GM19372 (cell line): ENCODE measurements around the gene PNPLA7.
"Not testable (repeated sequence)": the region's sequence is repeated elsewhere in the genome, so short reads cannot be mapped to it uniquely, and the experiment has no call there.

ENCODE experiments used
- ATAC-seq: cut with Tn5 transposase; IDR thresholded peaks from one replicate; pipeline ENCODE4 v1.9.1; 2021; ENCODE audit warnings: mild to moderate bottlenecking, low read depth, moderate library complexity; ENCODE audit not compliant: unreplicated experiment

The PNPLA7 gene

DNA sequence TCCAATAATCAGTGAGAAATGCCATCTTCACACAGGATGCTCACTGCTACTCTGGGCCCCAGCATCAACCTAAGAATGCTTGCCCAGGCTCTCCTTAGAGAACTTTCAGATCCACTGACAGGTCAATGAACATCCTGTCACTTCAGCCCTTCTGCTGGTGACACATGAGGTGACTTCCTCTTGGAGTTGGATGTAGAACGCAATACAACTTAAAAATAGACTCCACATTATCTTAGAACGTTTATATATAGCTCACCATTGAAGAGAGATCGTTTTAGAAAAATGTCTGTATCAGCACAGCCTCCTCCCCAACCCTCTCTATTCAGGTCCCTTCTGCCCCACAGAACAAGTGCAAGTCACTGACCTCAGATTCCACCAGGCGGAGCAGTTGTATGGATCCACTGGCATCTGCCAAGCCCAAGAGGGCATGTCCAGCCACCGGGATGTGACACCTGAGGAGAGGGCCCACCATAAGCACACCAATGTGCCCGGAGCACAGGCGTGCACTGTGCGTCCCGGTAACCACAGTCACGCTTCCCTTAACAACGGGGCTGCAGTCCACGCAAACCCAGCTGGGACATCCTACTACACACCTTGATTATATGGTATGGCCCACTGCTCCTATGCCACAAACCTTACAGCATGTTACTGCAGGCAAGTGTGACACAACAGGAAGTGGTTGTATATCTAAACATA is 25.7 kb upstream of the PNPLA7 start:
- ATAC-seq = no peak

DNA sequence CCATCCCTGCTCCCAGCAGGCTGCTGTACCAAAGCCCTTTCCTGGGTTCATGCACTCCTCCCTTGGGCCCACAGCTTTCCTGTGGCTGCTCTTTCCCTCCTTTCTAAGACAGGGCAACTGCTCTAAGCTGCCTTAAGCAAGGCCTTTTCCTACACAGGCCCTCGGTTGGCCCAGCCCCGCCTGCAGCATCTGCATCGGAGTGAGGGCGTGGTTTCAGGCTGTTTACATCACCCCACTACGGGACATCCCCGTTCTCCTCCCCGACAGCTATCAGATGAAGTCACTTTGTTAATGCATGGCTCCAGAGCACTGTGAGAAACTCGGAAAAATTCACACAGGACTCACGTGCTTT is 25.1 kb upstream of the PNPLA7 start:
- no peak for ATAC-seq

DNA sequence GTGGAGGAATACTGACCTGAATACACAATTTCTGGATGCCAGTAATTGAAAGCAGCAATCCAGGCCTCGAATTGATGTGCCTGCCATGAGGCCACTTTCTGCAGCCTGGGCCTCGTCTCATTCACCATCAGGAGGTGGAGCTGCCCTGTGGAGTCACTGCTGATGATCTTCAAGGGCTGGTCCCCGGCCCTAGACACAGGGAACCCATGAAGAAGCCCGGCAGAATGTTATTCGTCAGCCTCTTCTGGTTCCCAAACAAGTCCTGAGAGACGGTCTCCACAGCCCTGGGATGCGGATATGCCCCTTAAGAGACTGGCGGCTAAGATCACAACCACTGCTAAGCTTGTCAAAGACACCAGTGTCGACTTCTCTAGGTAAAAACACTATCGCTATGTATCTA is 24.0 kb upstream of the PNPLA7 start:
- ATAC-seq = no peak

DNA sequence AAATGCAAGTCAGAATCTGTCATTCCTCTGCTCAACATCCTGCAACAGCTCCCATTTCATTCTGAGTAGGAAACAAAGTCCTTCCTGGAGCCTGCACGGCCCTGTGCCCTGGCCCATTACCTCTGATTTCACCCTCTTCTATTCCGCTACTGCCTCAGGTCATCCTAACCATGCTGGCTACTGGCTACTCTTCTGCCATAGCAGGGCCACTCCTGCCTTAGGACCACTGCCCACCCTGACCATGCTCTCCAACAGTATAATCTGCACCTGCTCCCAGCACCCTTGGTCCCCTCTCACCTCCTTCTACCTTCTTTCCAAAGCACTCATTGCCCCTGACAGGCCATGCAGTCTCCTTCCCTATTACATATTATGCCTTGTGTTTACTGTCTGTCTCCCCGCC is 20.4 kb upstream of the PNPLA7 start:
- no peak for ATAC-seq

DNA sequence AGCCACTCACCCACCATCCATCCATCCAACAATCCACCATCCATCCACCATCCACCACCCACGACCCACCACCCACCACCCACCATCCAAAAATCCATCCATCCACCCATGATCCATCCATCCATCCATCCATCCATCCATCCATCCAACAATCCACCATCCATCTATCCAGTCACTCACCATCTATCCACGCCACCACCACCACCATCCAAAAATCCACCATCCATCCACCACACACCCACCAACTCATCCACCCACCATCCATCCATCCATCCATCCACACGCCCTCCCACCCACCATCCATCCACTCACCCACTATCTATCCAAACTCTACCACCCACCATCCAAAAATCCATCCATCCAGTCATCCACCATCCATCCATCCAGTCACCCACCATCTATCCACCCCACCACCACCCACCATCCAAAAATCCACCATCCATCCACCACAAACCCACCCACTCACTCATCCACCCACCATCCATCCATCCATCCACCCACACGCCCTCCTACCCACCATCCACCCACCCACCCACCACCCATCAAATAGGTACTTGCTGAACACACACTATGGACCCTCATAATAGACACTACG is 19.5 kb upstream of the PNPLA7 start:
- ATAC-seq = no peak

DNA sequence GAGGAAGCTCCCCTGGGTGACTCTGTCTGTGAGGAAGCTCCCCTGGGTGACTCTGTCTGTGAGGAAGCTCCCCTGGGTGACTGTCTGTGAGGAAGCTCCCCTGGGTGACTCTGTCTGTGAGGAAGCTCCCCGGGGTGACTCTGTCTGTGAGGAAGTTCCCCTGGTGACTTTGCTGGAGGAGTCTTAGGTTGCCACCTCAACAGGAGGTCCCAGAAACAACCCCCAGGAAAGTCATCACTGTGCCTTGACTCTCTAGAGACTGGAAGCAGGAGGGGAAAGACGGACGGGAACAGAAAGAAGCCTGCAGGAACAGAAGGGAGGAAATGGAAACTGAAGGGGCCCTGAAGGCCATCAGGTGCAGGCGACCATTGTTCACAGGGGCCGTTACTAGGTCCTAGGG is 18.2 kb upstream of the PNPLA7 start:
- ATAC-seq = not testable (repeated sequence)

DNA sequence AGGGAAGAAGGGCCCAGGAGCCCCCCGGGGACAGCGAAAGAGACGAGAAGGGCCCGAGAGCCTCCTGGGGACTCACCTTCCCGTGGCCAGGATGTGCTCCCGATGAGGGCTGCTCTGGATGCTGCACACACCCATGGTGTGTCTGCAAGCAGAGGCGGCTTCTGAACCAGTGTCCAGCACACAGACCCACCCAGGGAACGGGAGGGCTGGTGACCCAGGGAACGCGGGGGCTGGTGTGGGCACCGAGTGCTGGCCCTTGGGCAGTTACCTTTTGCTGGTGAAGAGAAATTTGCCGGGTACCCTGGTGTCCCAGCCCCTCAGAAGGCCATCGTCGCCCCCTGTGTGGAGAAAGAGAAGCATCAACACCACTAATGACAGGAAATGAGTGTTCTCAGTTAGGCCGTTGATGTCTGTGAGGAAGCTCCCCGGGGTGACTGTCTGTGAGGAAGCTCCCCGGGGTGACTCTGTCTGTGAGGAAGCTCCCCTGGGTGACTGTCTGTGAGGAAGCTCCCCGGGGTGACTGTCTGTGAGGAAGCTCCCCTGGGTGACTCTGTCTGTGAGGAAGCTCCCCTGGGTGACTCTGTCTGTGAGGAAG is 14.7 kb upstream of the PNPLA7 start:
- ATAC-seq = no peak

DNA sequence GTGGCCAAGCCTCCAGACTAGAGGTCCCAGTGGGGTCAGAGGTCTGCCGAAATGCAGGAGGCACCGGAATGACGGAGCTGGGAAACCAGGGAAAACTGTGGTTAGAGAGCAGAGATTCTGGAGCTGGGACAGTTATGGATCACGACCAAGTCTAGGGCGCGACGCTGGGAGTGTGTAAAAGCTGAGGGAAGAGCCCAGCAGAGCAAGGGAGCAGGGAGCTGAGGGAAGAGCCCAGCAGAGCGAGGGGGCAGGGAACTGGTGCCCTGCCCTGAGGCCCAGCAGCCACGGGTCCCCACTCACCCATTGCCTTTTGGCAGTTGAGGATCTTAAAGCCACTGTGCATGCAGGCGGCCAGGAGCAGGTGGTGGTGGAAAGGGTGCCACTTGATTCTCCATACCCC is 13.9 kb upstream of the PNPLA7 start:
- no peak for ATAC-seq

DNA sequence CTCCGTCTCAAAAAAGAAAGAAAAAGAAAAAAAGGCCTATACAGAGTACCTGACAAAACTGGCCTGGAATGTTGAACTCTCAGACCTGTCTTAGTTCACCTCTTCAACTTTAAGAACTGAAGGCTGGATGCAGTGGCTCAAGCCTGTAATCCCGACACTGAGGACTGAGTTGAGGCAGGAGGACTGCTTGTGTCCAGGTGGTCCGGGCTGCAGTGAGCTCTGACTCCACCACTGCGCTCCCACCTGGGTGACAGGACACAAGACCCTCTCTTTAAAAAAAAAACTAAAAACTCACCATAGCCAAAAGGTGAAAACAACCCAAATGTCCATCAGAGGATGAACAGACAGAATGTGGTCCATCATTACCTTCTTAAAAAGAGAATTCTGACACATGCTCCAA is 7.9 kb upstream of the PNPLA7 start:
- no peak for ATAC-seq

DNA sequence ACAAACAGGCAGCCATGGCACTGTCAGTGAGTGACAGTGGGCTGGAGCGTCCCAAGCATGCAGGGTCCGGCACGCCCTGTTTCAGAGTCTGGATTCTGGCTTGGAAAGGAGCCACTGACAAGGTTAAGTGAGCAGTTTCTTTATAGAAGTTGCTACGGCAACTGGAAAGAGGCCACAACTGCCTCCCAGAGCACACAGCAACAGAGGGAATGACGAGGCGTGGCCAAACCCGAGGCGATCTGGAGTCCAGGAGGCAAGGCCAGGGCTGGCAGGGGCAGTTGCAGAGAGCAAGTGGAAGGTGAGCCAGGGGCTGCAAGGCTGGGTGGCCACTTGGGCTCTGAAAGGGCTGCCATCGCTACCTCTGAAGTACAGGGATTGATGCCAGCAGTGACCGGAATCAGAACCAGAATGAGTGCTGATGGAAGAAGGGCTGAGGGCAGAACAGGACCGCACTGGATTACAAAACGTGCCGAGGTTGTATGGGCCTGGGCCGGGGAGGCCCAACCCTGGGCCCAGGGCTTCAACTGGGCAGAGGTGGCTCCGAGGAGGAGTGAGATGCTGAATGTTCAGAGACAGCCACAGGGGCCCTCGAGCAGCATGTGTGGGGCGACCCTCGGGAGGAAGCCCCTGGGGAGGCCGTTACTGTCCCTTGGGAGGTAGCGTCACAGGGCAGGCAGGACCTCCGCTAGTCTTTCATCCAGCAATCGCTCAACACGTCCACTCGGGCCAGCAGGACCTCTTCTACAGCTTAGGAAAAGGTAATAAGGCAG is 6.1 kb upstream of the PNPLA7 start:
- ATAC-seq = no peak

DNA sequence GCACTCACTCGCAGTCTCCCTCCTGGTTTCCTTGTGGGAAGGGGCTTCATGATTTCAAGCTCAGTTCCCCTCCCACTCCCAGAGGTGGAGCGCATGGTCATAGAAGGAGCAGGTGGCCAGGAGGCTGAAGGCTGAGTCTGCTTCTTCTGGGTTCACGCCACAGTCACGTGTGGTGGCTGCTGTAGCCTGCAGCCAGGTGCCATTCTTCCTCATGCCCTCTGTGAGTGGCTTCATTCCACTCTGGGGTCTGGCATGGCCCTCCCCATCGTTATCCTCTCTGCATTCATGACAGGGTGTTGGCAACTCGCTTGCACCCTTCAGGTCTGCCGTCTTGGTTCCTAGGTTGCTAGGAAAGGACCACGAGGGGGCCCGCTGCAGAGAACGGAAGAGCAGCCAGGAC is 5.0 kb upstream of the PNPLA7 start:
- no peak for ATAC-seq

DNA sequence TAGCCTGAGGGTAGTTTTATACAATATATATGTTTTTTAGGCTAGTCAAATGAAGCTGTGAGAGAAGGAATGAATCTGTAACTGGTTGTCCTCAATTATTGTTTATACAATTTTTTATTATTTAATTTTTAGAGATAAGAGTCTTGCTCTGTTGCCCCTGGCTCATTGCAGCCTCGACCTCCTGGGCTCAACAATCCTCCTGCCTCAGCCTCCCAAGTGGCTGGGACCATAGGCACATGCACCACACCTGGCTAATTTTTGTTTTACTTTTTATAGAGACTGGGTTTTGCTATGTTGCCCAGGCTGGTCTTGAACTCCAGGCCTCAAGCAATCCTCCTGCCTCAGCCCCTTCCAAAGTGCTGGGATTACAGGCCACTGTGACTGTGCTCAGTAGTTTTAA is 4.1 kb upstream of the PNPLA7 start:
- ATAC-seq = no peak

DNA sequence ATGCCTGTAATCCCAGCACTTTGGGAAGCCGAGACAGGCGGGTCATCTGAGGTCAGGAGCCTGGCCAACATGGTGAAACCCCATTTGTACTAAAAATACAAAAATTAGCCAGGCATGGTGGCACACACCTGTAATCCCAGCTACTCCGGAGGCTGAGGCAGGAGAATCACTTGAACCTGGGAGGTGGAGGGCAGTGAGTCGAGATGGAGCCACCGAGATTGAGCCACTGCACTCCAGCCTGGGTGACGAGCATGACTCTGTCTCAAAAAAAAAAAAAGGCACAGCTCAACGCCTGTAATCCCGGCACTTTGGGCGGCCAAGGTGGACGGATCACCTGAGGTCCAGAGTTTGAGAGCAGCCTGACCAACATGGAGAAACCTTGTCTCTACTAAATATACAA is 3.5 kb upstream of the PNPLA7 start:
- not testable (repeated sequence) for ATAC-seq

DNA sequence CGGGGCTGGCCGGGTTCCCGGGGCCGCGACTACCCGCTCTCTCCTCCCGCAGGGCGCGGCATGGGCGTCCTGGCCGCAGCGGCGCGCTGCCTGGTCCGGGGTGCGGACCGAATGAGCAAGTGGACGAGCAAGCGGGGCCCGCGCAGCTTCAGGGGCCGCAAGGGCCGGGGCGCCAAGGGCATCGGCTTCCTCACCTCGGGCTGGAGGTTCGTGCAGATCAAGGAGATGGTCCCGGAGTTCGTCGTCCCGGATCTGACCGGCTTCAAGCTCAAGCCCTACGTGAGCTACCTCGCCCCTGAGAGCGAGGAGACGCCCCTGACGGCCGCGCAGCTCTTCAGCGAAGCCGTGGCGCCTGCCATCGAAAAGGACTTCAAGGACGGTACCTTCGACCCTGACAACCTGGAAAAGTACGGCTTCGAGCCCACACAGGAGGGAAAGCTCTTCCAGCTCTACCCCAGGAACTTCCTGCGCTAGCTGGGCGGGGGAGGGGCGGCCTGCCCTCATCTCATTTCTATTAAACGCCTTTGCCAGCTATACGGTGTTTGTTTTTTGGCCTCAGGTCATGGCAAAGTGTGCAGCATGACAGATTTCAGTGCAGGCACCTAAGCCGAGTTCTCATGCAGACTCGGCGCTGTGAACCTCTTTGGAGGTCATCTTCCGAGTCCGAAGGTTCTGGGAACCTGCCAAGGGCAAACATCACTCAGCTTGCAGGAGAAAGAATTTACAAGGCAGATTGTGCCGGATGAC is 2.0 kb upstream of the PNPLA7 start:
- no peak for ATAC-seq

DNA sequence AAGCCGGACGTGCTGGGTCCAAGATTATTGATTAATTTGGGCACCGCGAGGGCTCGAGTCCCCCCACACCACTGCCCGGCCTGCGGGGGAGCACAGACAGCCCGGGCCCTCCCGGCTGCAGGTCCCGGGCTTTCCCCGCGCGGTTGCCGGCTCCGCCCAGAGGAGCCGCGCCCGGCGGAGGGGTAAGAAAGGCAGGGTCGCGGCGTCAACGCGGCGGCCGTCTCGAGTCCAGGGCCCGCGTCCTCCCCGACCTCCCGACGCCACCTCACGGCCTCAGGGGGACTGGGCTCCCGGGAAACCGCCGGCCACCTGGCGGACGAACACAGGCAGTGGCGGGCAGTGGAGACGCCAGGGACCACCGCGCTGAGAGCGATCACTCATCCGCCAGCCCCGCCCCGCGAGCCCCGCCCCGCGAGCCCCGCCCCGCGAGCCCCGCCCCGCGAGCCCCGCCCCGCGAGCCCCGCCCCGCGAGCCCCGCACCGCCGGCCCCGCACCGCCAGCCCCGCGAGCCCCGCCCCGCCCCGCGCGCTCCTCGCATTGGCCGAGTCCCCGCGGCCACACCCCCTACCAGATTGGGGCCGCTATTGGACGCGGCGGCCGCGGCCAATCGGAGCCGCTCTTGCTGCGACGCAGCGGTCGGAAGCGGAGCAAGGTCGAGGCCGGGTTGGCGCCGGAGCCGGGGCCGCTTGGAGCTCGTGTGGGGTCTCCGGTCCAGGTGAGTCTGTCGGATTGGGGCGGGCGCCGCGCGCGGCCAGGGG is 1.2 kb upstream of the PNPLA7 start, which contains the start of gene MRPL41:
Gene MRPL41, plus strand, starts transcription at position 616 of the 758 bp plus-strand sequence. CDS start 203 bp downstream, outside the sequence.
- ATAC-seq = peak; percentile 89

DNA sequence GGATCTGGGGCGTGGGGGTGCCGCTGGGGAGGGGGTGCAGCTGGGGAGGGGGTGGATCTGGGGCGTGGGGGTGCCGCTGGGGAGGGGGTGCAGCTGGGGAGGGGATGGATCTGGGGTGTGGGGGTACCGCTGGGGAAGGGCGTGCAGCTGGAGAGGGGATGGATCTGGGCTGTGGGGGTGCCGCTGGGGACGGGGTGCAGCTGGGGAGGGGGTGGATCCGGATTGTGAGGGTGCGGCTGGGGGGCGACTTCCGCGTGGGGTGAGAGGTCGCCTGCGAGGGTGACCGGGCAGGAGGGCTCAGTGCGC is 709 bp upstream of the PNPLA7 start:
- ATAC-seq = not testable (repeated sequence)

DNA sequence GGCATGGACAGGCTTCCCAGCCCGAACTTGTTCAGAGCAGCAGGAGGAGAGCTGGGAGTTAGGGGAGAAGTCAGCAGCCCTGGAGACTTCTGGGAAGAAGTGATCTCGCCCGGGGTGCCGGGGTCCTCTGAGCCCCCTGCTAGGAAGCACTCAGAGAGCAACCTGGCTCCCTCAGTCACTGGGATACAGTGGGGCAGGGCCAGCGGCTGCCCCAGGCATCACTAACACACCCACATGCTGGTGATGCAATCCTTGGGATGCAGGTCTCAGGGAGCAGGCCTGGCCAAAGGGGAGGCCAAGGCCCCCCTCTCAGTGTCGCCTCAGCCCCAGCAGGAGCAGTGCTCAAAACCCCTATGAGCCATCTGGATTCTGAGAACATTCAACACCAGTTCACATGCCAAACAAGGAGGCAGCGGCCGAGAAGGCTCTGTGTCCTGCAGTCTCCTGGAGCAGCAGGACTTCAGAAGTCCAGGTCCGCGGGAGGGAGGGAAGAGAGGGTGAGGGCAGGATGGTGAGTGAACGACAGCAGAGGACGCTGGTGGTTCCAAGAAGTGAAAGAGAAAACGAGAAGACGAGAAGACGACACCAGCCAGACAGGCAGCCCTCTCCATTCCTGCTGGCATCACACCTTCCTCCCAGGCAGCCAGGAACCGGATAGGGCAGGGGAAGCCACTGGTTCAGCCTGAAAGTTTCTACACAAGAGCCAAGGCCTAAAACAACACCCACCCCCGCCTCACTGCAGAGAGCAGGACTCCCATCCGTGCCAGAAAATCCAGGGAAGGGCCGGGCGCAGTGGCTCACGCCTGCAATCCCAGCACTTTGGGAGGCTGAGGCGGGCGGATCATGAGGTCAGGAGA is 2.3 kb downstream of the PNPLA7 start:
- no peak for ATAC-seq

DNA sequence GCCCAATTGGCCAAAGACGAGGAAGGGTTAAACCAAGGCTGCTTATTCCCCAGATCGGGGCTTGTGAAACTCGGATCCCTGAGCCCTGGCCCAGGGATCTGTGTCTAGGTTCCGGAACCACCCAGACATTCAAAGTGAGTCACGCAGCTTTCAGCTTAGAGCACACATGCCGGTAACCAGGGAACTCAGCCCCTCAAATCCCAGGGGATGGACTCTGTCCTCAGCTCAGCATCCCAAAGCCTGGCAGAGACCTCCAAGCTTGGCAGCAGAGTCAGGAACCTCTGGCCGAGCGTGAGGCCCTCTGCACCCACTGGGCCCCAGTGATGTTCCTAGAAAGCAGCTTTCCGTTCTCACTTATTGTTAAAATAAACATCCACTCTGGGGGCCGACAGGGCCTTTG is 5.1 kb downstream of the PNPLA7 start:
- no peak for ATAC-seq

DNA sequence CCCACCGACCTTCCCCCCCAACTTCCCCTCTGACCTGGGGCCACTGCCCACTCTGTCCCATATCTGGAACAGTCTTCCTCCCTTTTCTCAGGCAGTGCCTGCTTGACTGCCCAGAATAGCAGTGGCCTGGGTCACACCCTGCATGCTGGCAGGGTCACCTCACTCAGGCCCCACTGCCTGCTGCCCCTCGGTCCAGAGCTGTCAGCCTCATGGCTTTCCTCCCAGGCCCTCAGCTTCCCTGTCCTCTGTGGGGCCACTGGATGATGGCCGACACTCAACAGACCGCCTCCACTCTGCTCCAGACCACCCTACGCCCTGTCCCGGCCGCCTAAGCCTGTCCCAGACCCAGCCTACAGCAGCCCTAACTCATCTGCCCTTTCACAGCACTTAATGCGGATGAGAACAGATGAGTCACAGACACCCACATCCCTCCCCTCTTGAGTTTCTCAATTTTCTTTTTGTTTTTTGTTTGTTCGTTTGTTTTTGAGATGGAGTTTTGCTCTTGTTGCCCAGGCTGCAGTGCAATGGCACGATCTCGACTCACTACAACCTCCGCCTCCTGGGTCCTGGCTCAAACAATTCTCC is 5.9 kb downstream of the PNPLA7 start:
- no peak for ATAC-seq
